DMS 273 (cell line): ENCODE data around the gene GFPT2.

Source experiments
- DNase-seq: peaks from one replicate; lab custom pipeline; 2025; ENCODE audit not compliant: unreplicated experiment; lab: John Stamatoyannopoulos, UW

The GFPT2 gene

GRCh38 chr5:180287868-180288267, 65.3 kb downstream of the GFPT2 start:
- DNase-seq = no peak

- DNase-seq = no peak
These were observed 65.7 kb downstream of the GFPT2 start for GRCh38 chr5:180287404-180287803.

- DNase-seq = no peak
These were observed 69.0 kb downstream of the GFPT2 start for GRCh38 chr5:180284149-180284548.

- DNase-seq = peak; percentile 8
These were observed 70.0 kb downstream of the GFPT2 start for GRCh38 chr5:180283026-180283615.

GRCh38 chr5:180282281-180282680, 70.9 kb downstream of the GFPT2 start:
- DNase-seq = no peak

GRCh38 chr5:180281706-180282105, 71.4 kb downstream of the GFPT2 start:
- DNase-seq = no peak

- DNase-seq = no peak
These were observed 78.4 kb downstream of the GFPT2 start for GRCh38 chr5:180274695-180275094.

GRCh38 chr5:180271221-180271620, 81.9 kb downstream of the GFPT2 start:
- no peak for DNase-seq

- DNase-seq = no peak
These were observed 93.9 kb downstream of the GFPT2 start for GRCh38 chr5:180259260-180259611.

GRCh38 chr5:180253036-180253824, 99.9 kb downstream of the GFPT2 start:
- DNase-seq = no peak

- DNase-seq = no peak
These were observed 101.2 kb downstream of the GFPT2 start for GRCh38 chr5:180251887-180252286.

GRCh38 chr5:180251141-180251540, 102.0 kb downstream of the GFPT2 start:
- peak; percentile 40 for DNase-seq
